Measurements from ENCODE around the gene PRR33.
"Not testable (repeated sequence)": the region's sequence is repeated elsewhere in the genome, so short reads cannot be mapped to it uniquely, and the experiment has no call there.

PRR33 gene

GRCh38 chr11:1891831-1892115 is at the start of gene PRR33:
Gene PRR33 (minus strand): TSS chr11:1891895. CDS start chr11:1890584, 1,311 bp downstream.
- DNase-seq: no peak

GRCh38 chr11:1939788-1940187 is 48.1 kb upstream of the PRR33 start:
- not testable (repeated sequence) for DNase-seq

GRCh38 chr11:1939006-1939625 is 47.4 kb upstream of the PRR33 start:
- peak; percentile 13 for DNase-seq

- no peak for DNase-seq
Observed at GRCh38 chr11:1938343-1939005, 46.8 kb upstream of the PRR33 start.

- DNase-seq: no peak
Observed at GRCh38 chr11:1937616-1938342, 46.1 kb upstream of the PRR33 start.

- no peak for DNase-seq
Observed at GRCh38 chr11:1936781-1937615, 45.3 kb upstream of the PRR33 start.

GRCh38 chr11:1936072-1936780 is 44.5 kb upstream of the PRR33 start:
- DNase-seq: no peak

- no peak for DNase-seq
Observed at GRCh38 chr11:1935156-1936071, 43.7 kb upstream of the PRR33 start.

GRCh38 chr11:1934335-1935155 is 42.9 kb upstream of the PRR33 start:
- no peak for DNase-seq

- DNase-seq: no peak
Observed at GRCh38 chr11:1933416-1934334, 42.0 kb upstream of the PRR33 start.

GRCh38 chr11:1932681-1933080 is 41.0 kb upstream of the PRR33 start:
- DNase-seq: no peak

GRCh38 chr11:1932105-1932480 is 40.4 kb upstream of the PRR33 start:
- no peak for DNase-seq

- no peak for DNase-seq
Observed at GRCh38 chr11:1931341-1932104, 39.8 kb upstream of the PRR33 start.

- DNase-seq: no peak
Observed at GRCh38 chr11:1930462-1930830, 38.8 kb upstream of the PRR33 start.

- no peak for DNase-seq
Observed at GRCh38 chr11:1929621-1930461, 38.1 kb upstream of the PRR33 start.

- no peak for DNase-seq
Observed at GRCh38 chr11:1928891-1929541, 37.3 kb upstream of the PRR33 start.

GRCh38 chr11:1928470-1928890 is 36.8 kb upstream of the PRR33 start:
- no peak for DNase-seq

Measured in CD4-positive, alpha-beta T cell treated with Interleukin-6 for 4 hours (primary cell).